ENCODE measurements around the gene COQ8A.

The COQ8A gene

DNA sequence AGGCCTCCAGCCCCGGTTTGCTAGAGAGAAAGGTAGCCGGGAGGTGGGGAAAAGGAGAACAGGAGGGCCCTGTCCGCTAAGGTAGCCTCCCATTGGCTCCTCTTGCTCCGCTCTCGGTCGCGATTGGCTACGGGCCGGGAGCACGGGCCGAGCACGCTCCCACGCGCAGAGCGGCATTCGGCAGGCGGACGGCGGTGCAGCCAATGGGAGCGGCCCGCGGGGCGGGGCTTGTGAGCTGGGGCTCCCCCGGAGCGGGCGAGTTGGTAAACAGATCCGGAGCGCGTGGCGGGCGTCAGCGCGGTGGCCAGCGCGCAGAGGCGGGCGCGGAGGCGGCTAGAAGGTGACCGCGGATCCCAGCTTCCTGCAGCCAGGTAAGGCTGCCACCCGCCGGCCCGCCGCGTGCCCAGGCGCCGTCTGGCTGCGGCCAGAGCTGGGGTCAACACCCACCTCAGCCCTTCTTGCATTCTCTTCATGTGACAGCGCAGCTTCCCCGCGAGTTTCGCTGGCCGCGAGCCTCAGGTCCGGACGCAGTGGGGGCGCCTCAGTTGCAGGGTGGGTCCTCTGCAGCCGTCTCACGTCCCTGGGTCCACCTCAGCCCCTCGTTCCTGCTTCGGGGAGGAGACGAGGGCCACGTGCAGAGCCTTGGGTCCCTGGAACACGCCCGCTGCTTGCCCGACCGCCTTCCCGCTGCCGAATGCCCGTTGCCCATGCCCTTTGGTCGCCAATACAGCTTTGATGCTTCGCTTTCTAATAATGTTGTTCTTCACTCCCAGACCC is at the start of gene COQ8A:
Gene COQ8A (plus strand): TSS at position 266 of the 777 bp plus-strand sequence. CDS start 21,092 bp downstream, outside the sequence.
- DNase-seq (ENCODE audit: low spot score) (peak; percentile 100), FAIRE-seq (peak; percentile 90)

DNA sequence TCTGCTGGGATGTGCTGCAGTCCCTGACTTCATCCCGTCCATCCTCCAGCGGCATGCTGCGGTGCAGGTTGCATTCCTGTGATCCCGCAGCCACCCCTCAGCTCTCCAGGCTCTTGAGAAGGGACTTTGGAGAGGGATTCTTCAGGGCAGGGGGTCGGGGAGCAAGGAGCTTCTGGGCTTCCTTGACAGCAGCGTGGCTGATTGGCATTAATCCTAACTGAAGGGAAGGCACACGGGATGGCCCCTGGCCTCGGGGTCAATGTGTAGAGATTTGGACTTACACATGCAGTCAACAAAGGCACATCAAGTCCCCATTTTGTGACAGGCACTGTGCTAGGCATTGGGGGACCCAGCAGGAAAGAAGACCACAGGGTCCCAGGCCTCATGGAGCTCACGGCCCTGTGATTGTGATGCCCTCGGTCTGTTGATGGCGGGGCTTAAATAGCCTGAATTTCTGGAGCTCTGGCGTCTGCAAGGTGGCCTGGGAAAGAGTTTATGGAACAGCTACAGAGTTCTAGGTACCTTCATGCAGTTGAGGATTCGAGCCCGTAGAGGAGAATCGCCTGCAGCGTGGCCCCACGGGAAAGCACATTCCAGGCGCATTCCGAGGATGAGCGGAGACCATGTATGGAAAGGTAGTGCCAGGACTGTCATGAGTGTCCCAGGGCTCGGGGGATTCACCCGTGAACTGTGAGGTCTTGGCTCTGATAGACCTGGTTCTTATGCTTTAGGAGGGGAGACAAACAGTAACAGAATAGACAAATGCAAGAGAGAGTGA is 49.6 kb upstream of the COQ8A start:
- no peak for FAIRE-seq
- DNase-seq (ENCODE audit: low spot score) = no peak

DNA sequence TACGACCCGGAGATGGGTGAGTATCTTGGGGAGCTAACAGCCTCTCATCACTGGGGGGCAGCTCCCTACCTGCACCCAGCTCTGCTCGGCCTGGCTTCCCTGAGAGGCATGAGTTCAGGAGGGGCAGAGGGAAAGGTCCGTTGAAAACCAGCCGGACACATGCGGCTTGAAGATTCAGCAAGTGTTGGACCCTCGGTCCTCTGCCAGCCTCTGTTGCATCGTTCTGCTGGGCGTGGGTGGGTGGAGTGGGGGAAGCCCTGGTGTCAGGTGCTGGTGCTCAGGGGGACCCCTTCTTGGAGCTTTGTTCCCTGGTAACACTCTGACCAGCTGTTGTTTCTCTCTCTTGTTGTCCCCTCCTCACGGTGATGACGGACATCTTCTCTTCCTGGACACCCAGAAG is 48.7 kb upstream of the COQ8A start:
- DNase-seq (ENCODE audit: low spot score) = no peak
- FAIRE-seq = no peak

DNA sequence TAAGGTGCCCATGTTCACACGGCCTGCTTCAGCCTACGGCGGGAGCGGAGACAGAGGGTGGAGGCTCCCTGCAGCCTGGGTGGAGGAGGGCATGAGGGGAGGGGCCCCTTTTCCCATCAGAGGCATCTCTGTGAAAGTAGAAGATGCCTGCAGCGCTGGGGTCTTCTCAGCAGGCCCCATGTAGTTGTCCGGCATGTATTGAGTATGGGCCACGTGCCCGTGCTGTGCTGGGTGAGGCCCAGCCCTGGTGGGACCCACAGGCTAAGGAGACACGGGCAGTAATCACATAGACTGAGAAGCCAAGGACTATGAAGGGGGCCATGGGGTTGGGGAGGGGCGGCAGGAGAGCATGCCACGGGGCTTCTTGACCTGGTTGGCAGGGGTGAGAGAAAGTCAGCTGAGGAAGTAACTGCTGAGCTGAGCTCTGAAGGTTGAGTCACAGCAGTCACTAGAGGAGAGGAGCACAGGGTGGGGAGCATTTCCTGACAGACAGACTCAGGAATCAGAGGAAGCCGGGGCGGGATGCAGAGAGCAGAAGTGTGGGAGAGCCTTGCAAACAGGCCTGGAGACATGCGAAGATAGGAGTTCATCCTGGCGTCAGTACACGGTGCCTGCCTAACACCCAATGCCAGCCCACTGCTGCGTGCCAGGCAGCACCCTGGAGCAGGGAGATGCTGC is 48.1 kb upstream of the COQ8A start:
- no peak for DNase-seq (ENCODE audit: low spot score)
- FAIRE-seq = no peak

DNA sequence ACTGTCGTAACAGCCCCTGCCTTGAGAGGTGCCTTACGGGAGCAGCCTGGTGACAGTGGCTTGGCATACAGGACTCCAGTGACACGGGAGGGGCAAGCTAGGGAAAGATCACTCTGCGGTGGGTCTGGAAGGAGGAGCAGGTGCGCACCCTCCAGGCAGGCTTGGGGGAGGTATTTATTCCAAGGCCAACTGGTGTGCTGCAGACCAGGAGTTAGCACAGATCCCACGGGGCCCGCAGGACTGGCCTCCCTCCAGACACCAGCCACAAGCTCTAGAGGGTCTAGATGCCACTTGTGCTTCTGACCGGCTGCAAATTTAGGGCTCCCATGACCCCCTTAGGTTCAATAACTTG is 47.6 kb upstream of the COQ8A start:
- no peak for DNase-seq (ENCODE audit: low spot score)
- no peak for FAIRE-seq

DNA sequence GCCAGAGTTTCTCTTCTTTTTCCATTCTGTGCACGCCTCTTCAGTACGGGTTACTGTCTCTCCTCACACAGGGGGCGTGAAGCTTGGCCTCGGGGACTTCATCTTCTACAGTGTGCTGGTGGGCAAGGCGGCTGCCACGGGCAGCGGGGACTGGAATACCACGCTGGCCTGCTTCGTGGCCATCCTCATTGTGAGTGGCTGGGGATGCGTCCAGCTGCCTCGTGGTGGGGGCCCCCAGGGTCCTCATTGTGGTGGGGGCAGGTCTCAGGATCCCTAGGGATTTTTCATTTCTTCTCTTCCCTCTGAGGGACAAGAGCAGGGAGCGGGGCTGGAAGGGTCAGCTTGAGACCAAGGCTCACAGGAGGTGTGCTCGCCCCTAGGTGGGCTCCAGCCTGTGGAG is 46.2 kb upstream of the COQ8A start:
- no peak for FAIRE-seq
- no peak for DNase-seq (ENCODE audit: low spot score)

DNA sequence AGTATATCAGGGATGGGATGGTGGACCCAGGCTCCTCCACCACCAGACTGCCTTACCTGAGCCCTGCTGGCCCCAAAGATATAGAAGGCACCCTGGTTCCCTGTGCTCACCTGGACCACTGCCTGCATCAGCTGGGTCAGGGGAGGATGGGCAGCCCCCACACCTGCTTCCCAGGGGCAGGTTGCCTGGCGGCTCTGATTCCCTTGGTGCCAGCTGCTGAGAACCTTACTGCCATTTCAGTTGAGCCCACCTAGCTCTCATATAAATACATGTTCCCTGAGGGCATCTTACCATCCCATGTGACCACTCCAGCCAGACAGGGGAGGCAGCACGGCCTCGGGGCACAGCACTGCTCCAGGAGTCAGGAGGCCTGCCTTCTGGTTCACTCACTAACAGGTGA is 45.3 kb upstream of the COQ8A start:
- FAIRE-seq = no peak
- no peak for DNase-seq (ENCODE audit: low spot score)

DNA sequence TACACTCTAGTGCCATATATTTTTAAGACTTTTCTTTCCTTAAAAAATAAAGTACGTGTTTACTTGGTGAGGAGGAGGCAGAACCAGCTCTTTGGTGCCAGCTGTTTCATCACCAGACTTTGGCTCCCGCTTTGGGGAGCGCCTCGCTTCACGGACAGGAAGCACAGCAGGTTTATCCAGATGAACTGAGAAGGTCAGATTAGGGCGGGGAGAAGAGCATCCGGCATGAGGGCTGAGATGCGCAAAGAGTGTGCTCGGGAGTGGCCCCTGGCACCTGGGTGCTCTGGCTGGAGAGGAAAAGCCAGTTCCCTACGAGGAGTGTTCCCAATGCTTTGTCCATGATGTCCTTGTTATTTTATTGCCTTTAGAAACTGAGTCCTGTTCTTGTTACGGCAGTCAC is 44.5 kb upstream of the COQ8A start:
- FAIRE-seq = no peak
- no peak for DNase-seq (ENCODE audit: low spot score)

DNA sequence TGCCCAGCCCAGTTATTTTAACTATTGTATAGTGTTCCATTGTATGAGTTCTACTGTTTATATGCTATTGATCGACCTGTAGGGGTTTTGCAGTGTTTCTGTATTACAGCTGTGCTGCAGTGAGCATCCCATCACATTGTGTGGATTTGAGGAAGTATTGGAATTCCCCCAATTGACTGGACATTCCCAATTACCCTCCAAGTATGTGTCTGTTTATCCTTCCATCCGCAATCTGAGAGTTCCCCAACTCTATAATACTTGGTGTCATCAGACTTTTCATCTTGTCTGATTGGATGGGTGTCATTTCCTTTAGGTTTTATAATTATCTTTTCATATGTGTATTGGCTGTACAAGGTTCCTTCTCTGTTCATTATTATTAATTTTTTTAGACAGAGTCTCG is 41.8 kb upstream of the COQ8A start:
- DNase-seq (ENCODE audit: low spot score) = no peak
- no peak for FAIRE-seq

DNA sequence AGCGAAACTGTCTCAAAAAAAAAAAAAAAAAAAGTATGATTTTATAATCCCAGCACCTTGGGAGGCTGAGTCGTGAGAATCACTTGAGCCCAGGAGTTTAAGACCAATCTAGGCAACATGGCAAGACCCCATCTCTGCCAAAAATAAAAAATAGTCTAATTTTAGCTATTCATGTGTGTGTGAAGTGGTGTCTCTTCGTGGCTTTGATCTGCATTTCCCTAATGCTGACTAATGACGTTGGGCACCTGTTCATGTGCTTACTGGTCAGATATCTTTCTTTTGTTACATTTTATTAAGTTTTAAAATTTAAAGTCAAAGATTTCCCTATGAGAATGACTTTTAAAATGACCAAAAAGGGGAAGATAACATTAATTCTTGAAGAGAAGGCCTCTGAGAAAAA is 38.7 kb upstream of the COQ8A start:
- no peak for DNase-seq (ENCODE audit: low spot score)
- FAIRE-seq = no peak

DNA sequence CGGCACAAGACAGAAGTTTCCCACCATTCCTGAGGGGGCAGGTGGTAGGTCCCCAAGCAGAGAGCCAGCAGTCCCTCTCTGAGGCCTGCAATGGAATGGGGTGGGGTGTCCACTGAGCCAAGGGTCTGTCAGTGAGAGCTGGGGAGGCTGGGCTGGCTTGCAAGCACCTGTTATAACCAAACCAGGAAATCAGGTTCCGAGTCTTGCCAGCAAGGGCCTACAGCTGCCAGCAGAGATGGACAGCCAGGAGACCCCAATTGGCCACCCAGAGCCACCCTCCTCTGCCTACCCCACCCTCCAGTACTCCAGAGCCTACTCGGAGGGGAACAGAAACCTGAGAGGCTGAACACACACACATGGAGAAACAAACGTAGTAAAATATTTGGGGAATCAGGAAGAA is 37.5 kb upstream of the COQ8A start:
- FAIRE-seq (no peak), DNase-seq (ENCODE audit: low spot score) (no peak)

DNA sequence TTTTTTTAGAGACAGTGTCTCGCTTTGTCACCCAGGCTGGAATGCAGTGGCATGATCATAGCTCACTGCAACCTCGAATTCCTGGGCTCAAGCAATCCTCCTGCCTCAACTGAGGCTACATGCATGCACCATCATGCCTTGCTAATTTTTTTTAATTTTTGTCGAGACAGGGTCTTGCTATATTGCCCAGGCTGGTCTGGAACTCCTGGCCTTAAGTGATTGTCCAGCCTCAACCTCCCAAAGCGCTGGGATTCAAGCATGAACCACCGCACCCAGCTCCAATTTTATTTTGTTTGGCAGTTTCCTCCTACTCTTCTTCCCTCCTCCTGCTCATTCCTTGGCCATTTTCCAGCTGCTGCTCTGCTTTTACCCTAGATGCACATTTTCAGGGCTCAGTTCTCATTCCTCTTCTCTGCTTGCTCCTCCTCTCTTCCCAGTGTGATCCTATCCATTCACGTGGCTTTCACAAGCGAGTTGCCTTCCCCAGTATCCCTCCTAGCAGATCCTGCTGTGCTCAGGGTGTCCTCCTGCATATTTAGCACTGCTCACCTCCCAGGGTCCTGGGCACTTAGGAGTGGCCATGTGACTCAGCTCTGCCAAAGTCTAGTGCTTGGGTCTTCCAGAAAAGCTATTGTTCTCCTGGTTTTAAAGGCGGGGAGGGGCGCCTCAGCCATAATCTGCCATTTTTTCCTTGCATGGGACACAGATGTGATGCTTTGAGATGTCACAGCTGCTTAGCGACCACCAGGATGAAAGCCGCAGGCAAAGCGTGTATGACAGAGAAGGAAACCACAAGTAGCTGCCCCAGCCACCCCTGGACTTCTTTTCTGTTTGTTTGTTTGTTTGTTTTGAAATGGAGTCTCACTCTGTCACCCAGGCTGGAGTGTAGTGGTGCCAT is 36.0 kb upstream of the COQ8A start:
- FAIRE-seq (no peak), DNase-seq (ENCODE audit: low spot score) (no peak)

DNA sequence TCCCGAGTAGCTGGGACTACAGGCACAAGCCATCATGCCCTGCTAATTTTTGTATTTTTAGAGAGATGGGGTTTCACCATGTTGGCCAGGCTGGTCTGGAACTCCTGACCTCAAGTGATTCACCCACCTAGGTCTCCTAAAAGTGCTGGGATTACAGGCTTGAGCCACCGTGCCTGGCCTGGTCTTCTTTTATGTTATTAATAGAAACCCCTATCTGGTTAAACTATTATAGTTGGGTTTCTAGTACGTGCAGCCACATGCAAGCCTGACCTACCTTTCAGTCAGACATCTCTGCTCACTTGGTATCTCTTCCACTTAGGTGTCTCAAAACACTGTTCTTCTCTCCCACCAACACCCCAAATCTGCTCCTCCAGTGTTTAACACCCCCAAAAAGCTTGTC is 35.3 kb upstream of the COQ8A start:
- FAIRE-seq = no peak
- no peak for DNase-seq (ENCODE audit: low spot score)

DNA sequence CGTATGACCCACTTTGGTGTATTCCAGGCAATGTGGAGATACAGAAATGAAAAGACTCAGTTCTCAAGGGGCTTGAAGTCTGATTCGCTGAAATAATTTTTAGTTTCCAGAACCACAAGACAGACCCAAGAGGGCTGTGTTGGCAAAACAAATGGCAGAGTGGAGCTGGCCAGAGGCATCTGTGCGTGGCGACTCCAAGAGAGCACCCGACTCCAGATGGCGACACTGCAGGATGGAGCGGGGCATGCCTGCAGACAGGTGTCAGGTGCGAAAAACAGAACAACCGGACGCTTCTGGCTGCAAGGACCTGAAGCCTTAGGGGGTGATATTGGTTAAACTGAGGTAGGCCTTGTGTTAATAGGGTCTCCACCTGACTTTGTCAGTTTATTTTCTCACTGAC is 31.7 kb upstream of the COQ8A start:
- DNase-seq (ENCODE audit: low spot score) (no peak), FAIRE-seq (no peak)

DNA sequence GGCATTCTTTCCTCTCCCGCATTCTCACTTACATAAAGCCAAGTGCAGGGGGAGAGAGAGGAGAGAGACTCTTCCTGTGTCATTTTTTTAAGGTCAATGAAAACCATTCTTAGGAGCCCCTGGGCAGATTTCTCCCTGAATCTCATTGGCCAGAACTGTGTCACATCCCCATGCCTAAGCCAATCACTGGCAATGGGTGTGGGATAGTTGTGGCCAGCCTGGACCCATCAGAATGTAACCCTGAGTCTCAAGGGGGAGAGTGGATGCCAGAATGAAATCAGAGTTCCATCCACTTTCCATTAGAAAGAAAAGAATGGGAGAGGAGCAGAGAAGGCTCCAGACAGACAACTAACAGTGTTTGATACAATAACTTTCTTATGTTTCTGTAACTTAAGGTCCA is 31.2 kb upstream of the COQ8A start:
- FAIRE-seq (no peak), DNase-seq (ENCODE audit: low spot score) (no peak)

DNA sequence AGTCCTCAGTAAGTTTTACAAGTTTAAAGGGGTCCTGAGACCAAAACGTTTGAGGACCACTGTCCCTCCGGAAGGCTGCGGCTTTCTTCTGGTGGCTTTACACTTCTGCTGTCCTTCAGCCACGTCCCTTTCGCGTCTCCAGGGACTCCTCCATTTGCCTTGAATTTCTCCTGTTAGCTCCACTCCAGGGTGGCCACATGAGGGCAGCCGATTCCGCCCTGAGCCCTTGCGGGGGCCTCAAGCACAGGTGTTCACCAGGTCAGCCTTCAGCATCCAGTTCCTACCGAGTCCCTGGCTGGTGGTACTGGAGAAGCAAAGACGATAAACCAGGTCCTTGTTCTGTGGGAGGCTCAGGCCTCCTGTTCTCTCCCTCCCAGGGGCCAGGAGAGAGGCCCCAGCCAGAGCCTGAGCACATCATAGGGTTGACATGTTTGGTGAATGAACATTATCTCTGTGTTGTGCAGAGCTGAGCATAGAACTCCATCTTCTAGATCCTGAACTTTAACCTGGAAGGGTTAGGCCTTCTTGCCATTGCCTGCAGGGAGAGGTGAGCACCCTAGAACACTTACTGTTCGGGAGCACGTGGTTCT is 27.4 kb upstream of the COQ8A start:
- DNase-seq (ENCODE audit: low spot score) (no peak), FAIRE-seq (no peak)

DNA sequence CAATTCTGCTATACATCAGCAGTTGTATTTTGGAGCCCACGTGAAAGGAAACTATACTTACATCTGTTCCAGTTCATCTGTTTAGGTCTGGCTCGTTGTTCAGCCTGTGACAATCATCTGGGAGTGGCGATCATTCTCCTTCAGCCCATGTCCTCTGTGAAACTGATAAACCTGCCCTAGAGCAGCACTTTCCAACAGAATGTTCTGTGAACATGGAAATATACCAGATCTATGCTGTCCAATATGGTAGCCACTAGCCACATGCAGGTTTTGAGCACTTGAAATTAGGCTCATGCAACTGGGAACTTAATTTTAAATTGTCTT is 24.5 kb upstream of the COQ8A start:
- DNase-seq (ENCODE audit: low spot score) = no peak
- FAIRE-seq = no peak

DNA sequence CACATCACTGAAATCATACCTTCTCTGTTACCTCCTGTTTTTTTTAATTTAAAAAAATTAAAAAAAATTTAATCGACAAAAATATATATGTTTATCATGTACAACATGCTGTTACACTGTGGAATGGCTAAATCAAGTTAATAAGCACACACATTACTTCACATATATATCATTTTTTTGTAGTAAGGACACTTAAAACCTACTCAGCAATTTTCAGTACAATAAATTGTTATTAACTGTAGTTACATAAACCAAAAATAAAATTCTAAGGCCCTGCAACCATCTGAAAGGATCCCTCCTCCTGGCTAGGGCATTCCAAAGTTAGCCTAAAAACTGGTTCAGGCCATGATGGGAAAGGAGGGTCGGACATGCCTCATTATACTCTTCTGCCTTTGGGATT is 23.6 kb upstream of the COQ8A start:
- no peak for FAIRE-seq
- no peak for DNase-seq (ENCODE audit: low spot score)

DNA sequence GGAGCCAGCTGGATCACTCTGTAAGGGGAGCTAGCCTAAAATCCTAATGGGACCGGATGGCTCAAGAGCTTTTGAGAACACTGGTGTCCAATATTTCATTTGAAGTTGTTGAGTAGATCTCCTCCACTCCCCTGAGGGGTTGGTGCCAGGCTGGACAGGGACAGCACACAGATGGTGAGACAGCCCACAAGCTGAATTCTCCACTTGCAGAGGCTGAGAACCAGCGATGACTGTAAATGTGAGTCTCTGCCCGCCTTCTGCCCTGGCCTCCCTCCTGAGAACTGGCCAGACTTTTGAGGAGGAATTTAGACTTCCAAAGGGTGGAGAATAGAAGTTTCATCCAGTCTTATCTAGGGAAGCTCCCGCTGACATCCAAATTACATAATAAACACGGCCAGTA is 20.5 kb upstream of the COQ8A start:
- FAIRE-seq (no peak), DNase-seq (ENCODE audit: low spot score) (no peak)

DNA sequence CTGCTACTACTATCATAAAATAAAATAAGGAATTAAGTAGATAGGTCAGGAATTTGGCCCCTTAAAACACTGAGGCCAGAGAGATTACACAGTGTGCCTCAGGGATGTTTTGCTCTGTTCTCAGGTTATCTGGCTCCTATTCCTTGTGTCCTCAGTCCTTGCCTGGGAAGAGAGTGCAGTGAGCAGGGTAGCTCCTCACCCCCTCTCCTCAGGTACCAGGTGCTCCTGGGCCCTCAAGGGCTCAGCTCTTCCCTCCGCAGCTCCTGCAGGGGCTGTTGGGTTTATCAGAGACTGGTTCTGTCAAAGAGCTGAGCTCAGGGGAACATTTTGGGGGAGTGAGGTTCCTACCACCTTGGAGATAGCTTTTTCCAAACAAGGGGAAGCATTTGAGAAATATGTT is 20.1 kb upstream of the COQ8A start:
- FAIRE-seq = no peak
- DNase-seq (ENCODE audit: low spot score) = no peak

DNA sequence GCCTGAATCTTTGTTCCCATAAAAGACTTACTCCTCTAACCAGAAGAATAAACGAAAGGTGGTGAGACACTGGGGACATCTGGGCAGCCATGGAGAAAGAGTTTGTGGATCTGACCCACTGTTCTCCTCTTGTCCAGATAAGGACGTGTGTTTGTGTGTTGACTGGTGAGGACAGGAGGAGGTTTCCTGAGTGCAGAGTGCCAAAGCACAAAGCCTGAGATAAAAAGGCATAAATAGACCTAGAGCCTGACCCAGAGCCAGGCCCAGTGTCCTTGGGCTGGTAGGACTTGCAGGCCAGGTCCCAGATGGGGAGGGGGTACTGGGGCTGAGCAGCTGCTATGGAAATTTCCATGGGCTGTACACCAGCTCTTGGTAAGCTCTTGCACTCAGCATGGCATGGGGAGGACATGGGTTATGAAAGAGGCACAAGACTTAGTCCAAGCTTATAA is 19.6 kb upstream of the COQ8A start:
- FAIRE-seq = no peak
- no peak for DNase-seq (ENCODE audit: low spot score)

Measured in RCC 7860 (cell line).